HG03565 (cell line): ENCODE data around the gene ODC1.
A peak's percentile ranks its signal among the peaks of the same experiment; 100 is the strongest.

ENCODE experiments used
- ATAC-seq: cut with Tn5 transposase; IDR thresholded peaks from one replicate; pipeline ENCODE4 v1.9.1; 2021; ENCODE audit warnings: mild to moderate bottlenecking, moderate library complexity; ENCODE audit not compliant: unreplicated experiment

Gene ODC1

GRCh38 chr2:10435820-10436204 is 12.3 kb downstream of the ODC1 start:
- ATAC-seq = no peak

- peak; percentile 47 for ATAC-seq
Observed at GRCh38 chr2:10434886-10435819, 13.0 kb downstream of the ODC1 start.

- no peak for ATAC-seq
Observed at GRCh38 chr2:10433947-10434885, 13.9 kb downstream of the ODC1 start.

- no peak for ATAC-seq
Observed at GRCh38 chr2:10433264-10433946, 14.7 kb downstream of the ODC1 start.

- no peak for ATAC-seq
Observed at GRCh38 chr2:10432311-10433181, 15.6 kb downstream of the ODC1 start.

GRCh38 chr2:10431797-10432196 is 16.3 kb downstream of the ODC1 start:
- ATAC-seq = no peak

- ATAC-seq = no peak
Observed at GRCh38 chr2:10430886-10431622, 17.1 kb downstream of the ODC1 start.

- ATAC-seq = no peak
Observed at GRCh38 chr2:10428924-10429323, 19.2 kb downstream of the ODC1 start.

GRCh38 chr2:10428355-10428754 is 19.8 kb downstream of the ODC1 start:
- ATAC-seq = no peak

GRCh38 chr2:10427618-10427949 is 20.5 kb downstream of the ODC1 start:
- no peak for ATAC-seq

GRCh38 chr2:10426726-10427617 is 21.2 kb downstream of the ODC1 start:
- no peak for ATAC-seq

- no peak for ATAC-seq
Observed at GRCh38 chr2:10425699-10426098, 22.4 kb downstream of the ODC1 start.

- no peak for ATAC-seq
Observed at GRCh38 chr2:10424916-10425505, 23.1 kb downstream of the ODC1 start.

- no peak for ATAC-seq
Observed at GRCh38 chr2:10424051-10424450, 24.1 kb downstream of the ODC1 start.

- ATAC-seq = no peak
Observed at GRCh38 chr2:10423400-10423774, 24.7 kb downstream of the ODC1 start.

- ATAC-seq = no peak
Observed at GRCh38 chr2:10422732-10423399, 25.3 kb downstream of the ODC1 start.

- ATAC-seq = no peak
Observed at GRCh38 chr2:10422251-10422650, 25.9 kb downstream of the ODC1 start.
